ENCODE measurements around the gene MTMR12.
"Not testable (repeated sequence)": the region's sequence is repeated elsewhere in the genome, so short reads cannot be mapped to it uniquely, and the experiment has no call there.

The MTMR12 gene

GRCh38 chr5:32325062-32325461 is 12.3 kb upstream of the MTMR12 start:
- no peak for DNase-seq

GRCh38 chr5:32323741-32324140 is 11.0 kb upstream of the MTMR12 start:
- DNase-seq: no peak

- DNase-seq: no peak
Measured at GRCh38 chr5:32322882-32323281, 10.1 kb upstream of the MTMR12 start.

- not testable (repeated sequence) for DNase-seq
Measured at GRCh38 chr5:32321787-32322186, 9.0 kb upstream of the MTMR12 start.

- no peak for DNase-seq
Measured at GRCh38 chr5:32320576-32320975, 7.8 kb upstream of the MTMR12 start.

- DNase-seq: no peak
Measured at GRCh38 chr5:32319926-32320543, 7.3 kb upstream of the MTMR12 start.

GRCh38 chr5:32319392-32319791 is 6.7 kb upstream of the MTMR12 start:
- no peak for DNase-seq

- no peak for DNase-seq
Measured at GRCh38 chr5:32317041-32317440, 4.3 kb upstream of the MTMR12 start.

- DNase-seq: no peak
Measured at GRCh38 chr5:32315221-32316014, 2.7 kb upstream of the MTMR12 start.

GRCh38 chr5:32314658-32315057 is 1.9 kb upstream of the MTMR12 start:
- no peak for DNase-seq

- DNase-seq: not testable (repeated sequence)
Measured at GRCh38 chr5:32314152-32314488, 1.4 kb upstream of the MTMR12 start.

GRCh38 chr5:32312197-32312594 is 543 bp downstream of the MTMR12 start:
- peak; percentile 69 for DNase-seq

GRCh38 chr5:32311404-32312196 is 1.1 kb downstream of the MTMR12 start:
- DNase-seq: no peak

GRCh38 chr5:32309761-32310160 is 3.0 kb downstream of the MTMR12 start:
- DNase-seq: no peak

- no peak for DNase-seq
Measured at GRCh38 chr5:32308946-32309345, 3.8 kb downstream of the MTMR12 start.

- no peak for DNase-seq
Measured at GRCh38 chr5:32307769-32308194, 5.0 kb downstream of the MTMR12 start.

GRCh38 chr5:32304622-32305021 is 8.1 kb downstream of the MTMR12 start:
- no peak for DNase-seq

GRCh38 chr5:32303755-32304120 is 9.0 kb downstream of the MTMR12 start:
- no peak for DNase-seq

GRCh38 chr5:32302835-32303754 is 9.6 kb downstream of the MTMR12 start:
- no peak for DNase-seq

GRCh38 chr5:32301891-32302290 is 10.8 kb downstream of the MTMR12 start:
- DNase-seq: no peak

- DNase-seq: no peak
Measured at GRCh38 chr5:32299059-32299677, 13.6 kb downstream of the MTMR12 start.

GRCh38 chr5:32298059-32298415 is 14.7 kb downstream of the MTMR12 start:
- no peak for DNase-seq
